Naive thymus-derived CD8-positive, alpha-beta T cell (primary cell): Measurements from ENCODE around the gene PEAR1. TPM values are rescaled to one million over a fixed set of nuclear protein-coding genes. Genes with fewer than 3 reads are reported as not detected.

ENCODE experiments used
- ATAC-seq, 2 donors: fragments of 150-1000 bp; cut with Tn5 transposase in 1 of 2; sonication (Bioruptor Pico), chemical (Tn5 transposase) in 1 of 2; 1 replicate in 1 of 2; 2 replicates in 1 of 2; pipeline ENCODE4 v1.10.0; 2021; ENCODE audit warnings: mild to moderate bottlenecking in 2 of 2, moderate library complexity in 2 of 2
- POLR2A ChIA-PET: fragments of 350-600 bp; sonication (Branson Sonifier 250); formaldehyde crosslinking; loops from one replicate; lab custom pipeline; 2021; ENCODE audit warnings: antibody characterized with exemption; lab: Charles Lee
- DNase-seq, 10 donors: peaks; one replicate each; pipeline versions ENCODE4 v3.0.0 to v3.0.0-alpha.2; 2020 to 2022
- H3K27ac Mint-ChIP-seq, 10 donors: one replicate each; pipeline ENCODE4 v1.8.0; 2020 to 2022; ENCODE audit warnings: mild to moderate bottlenecking in 10 of 10, mixed read lengths in 10 of 10, moderate library complexity in 4 of 10, inconsistent platforms in 1 of 10
- H3K27me3 Mint-ChIP-seq, 5 donors: one replicate each; pipeline ENCODE4 v1.8.0; 2021 to 2022; ENCODE audit warnings: mixed read lengths in 5 of 5
- H3K36me3 Mint-ChIP-seq, 3 donors: one replicate each; pipeline ENCODE4 v1.8.0; 2020 to 2022; ENCODE audit warnings: mixed read lengths in 3 of 3, mild to moderate bottlenecking in 2 of 3, inconsistent platforms in 1 of 3
- H3K4me1 Mint-ChIP-seq, 4 donors: one replicate each; pipeline ENCODE4 v1.8.0; 2021 to 2022; ENCODE audit warnings: mixed read lengths in 4 of 4
- H3K4me3 Mint-ChIP-seq, 10 donors: one replicate each; pipeline ENCODE4 v1.8.0; 2020 to 2022; ENCODE audit warnings: mild to moderate bottlenecking in 10 of 10, mixed read lengths in 10 of 10, moderate library complexity in 6 of 10, inconsistent platforms in 1 of 10
- H3K9me3 Mint-ChIP-seq, 9 donors: one replicate each; pipeline ENCODE4 v1.8.0; 2020 to 2022; ENCODE audit warnings: mixed read lengths in 9 of 9, mild to moderate bottlenecking in 3 of 9, inconsistent platforms in 1 of 9, moderate library complexity in 1 of 9
- polyA plus RNA-seq, 3 donors: library from polyadenylated mRNA; unstranded; fragments of 300-500 nt; fragmentation: Illumina TruSeq; gene quantifications; one replicate each; pipeline ENCODE4 v1.2.3, GENCODE V29; 2021
- total RNA-seq, 8 experiments: library from RNA in 2 of 8; stranded (reverse) in 2 of 8; gene quantifications; one replicate each; pipeline ENCODE4 v1.2.3 and lab custom pipeline; 2021 to 2026

Gene PEAR1
- total and polyA plus RNA-seq, 5 experiments from 2014 or later, result 0.11 TPM; not detected in 4

- H3K4me1 Mint-ChIP-seq, result peaks cover 14 to 47% (median 39%) of the 10 kb centered on the region in 4 donors
- no peaks in the 10 kb centered on the region for H3K36me3 Mint-ChIP-seq
- DNase-seq (no peak), ATAC-seq (no peak)
- H3K9me3 Mint-ChIP-seq, result no peaks in the 10 kb centered on the region
- POLR2A ChIA-PET, result no interaction called here
- no peak overlapping the region for H3K4me3 Mint-ChIP-seq
- no peak overlapping the region for H3K27ac Mint-ChIP-seq
- H3K27me3 Mint-ChIP-seq, result peaks cover 23 to 86% (median 55%) of the 10 kb centered on the region in 5 donors
Measured at GRCh38 chr1:156862584-156862983, 30.9 kb upstream of the PEAR1 start.

GRCh38 chr1:156862997-156863599 is 30.4 kb upstream of the PEAR1 start:
- ATAC-seq (no peak), DNase-seq (no peak)
- POLR2A ChIA-PET, result no interaction called here
- Mint-ChIP-seq H3K9me3 (no peaks in the 10 kb centered on the region), H3K27me3 (peaks cover 23 to 86% (median 54%) of the 10 kb centered on the region in 5 donors), H3K36me3 (no peaks in the 10 kb centered on the region), H3K4me1 (peaks cover 14 to 47% (median 39%) of the 10 kb centered on the region in 4 donors), H3K27ac (peak overlapping the region in 2 of 10 donors; percentile 39 to 47), H3K4me3 (peak overlapping the region in 2 of 10 donors; percentile 38 to 50)

- H3K36me3 Mint-ChIP-seq, result no peaks in the 10 kb centered on the region
- H3K4me3 Mint-ChIP-seq, result no peak overlapping the region
- peak overlapping the region in 2 of 10 donors; percentile 39 to 47 for H3K27ac Mint-ChIP-seq
- POLR2A ChIA-PET, result no interaction called here
- H3K9me3 Mint-ChIP-seq, result no peaks in the 10 kb centered on the region
- H3K4me1 Mint-ChIP-seq, result peaks cover 14 to 42% (median 36%) of the 10 kb centered on the region in 4 donors
- ATAC-seq, result no peak
- DNase-seq, result no peak
- peaks cover 23 to 83% (median 49%) of the 10 kb centered on the region in 5 donors for H3K27me3 Mint-ChIP-seq
Measured at GRCh38 chr1:156863631-156864030, 29.9 kb upstream of the PEAR1 start.

GRCh38 chr1:156864796-156865195 is 28.7 kb upstream of the PEAR1 start:
- Mint-ChIP-seq H3K27ac (no peak overlapping the region), H3K27me3 (peaks cover 23 to 83% (median 47%) of the 10 kb centered on the region in 5 donors), H3K4me1 (peaks cover 13 to 35% (median 30%) of the 10 kb centered on the region in 4 donors), H3K9me3 (no peaks in the 10 kb centered on the region), H3K4me3 (peak overlapping the region in 1 of 10 donors; percentile 56), H3K36me3 (no peaks in the 10 kb centered on the region)
- ATAC-seq, result no peak
- DNase-seq, result no peak
- POLR2A ChIA-PET, result no interaction called here

GRCh38 chr1:156865258-156865657 is 28.3 kb upstream of the PEAR1 start:
- DNase-seq (no peak), ATAC-seq (no peak)
- Mint-ChIP-seq H3K4me3 (peak overlapping the region in 3 of 10 donors; percentile 3 to 56 (median 21)), H3K27me3 (peaks cover 22 to 81% (median 44%) of the 10 kb centered on the region in 5 donors), H3K36me3 (no peaks in the 10 kb centered on the region), H3K9me3 (no peaks in the 10 kb centered on the region), H3K4me1 (peaks cover 11 to 30% (median 27%) of the 10 kb centered on the region in 4 donors), H3K27ac (peak overlapping the region in 1 of 10 donors; percentile 43)
- POLR2A ChIA-PET, result no interaction called here

GRCh38 chr1:156865865-156866248 is 27.7 kb upstream of the PEAR1 start:
- peak overlapping the region in 1 of 10 donors; percentile 10 for H3K27ac Mint-ChIP-seq
- H3K4me3 Mint-ChIP-seq, result peak overlapping the region in 1 of 10 donors; percentile 21
- H3K9me3 Mint-ChIP-seq, result no peaks in the 10 kb centered on the region
- H3K27me3 Mint-ChIP-seq, result peaks cover 21 to 76% (median 42%) of the 10 kb centered on the region in 5 donors
- no peaks in the 10 kb centered on the region for H3K36me3 Mint-ChIP-seq
- DNase-seq, result no peak
- peaks cover 8 to 26% (median 25%) of the 10 kb centered on the region in 4 donors for H3K4me1 Mint-ChIP-seq
- POLR2A ChIA-PET, result no interaction called here
- ATAC-seq, result no peak

GRCh38 chr1:156866249-156866909 is 27.1 kb upstream of the PEAR1 start:
- Mint-ChIP-seq H3K4me3 (no peak overlapping the region), H3K4me1 (peaks cover 8 to 26% (median 25%) of the 10 kb centered on the region in 4 donors)
- POLR2A ChIA-PET, result no interaction called here

GRCh38 chr1:156868341-156868740 is 25.2 kb upstream of the PEAR1 start:
- ATAC-seq, result no peak
- Mint-ChIP-seq H3K4me3 (no peak overlapping the region), H3K4me1 (peaks cover 5 to 18% (median 15%) of the 10 kb centered on the region in 4 donors), H3K9me3 (no peaks in the 10 kb centered on the region), H3K27ac (no peak overlapping the region), H3K27me3 (peaks cover 12 to 54% (median 27%) of the 10 kb centered on the region in 5 donors), H3K36me3 (no peaks in the 10 kb centered on the region)
- no peak for DNase-seq
- POLR2A ChIA-PET, result no interaction called here

More at GRCh38 chr1:156866249-156866909, 27.1 kb upstream of the PEAR1 start:
- no peak for ATAC-seq
- Mint-ChIP-seq H3K36me3 (no peaks in the 10 kb centered on the region), H3K27ac (peak overlapping the region in 1 of 10 donors; percentile 60), H3K27me3 (peaks cover 21 to 74% (median 42%) of the 10 kb centered on the region in 5 donors), H3K9me3 (no peaks in the 10 kb centered on the region)
- DNase-seq, result no peak

GRCh38 chr1:156869455-156869854 is 24.1 kb upstream of the PEAR1 start:
- no peak for ATAC-seq
- POLR2A ChIA-PET, result no interaction called here
- H3K4me1 Mint-ChIP-seq, result peaks cover 4 to 11% (median 10%) of the 10 kb centered on the region in 4 donors

GRCh38 chr1:156873659-156874058 is 19.9 kb upstream of the PEAR1 start:
- H3K27me3 Mint-ChIP-seq, result peaks cover 7 to 36% (median 19%) of the 10 kb centered on the region in 5 donors
- no peaks in the 10 kb centered on the region for H3K36me3 Mint-ChIP-seq
- no peak for ATAC-seq
- no peak overlapping the region for H3K4me3 Mint-ChIP-seq
- no peaks in the 10 kb centered on the region for H3K9me3 Mint-ChIP-seq
- H3K4me1 Mint-ChIP-seq, result no peaks in the 10 kb centered on the region
- POLR2A ChIA-PET, result no interaction called here
- no peak overlapping the region for H3K27ac Mint-ChIP-seq
- DNase-seq, result no peak

More at GRCh38 chr1:156869455-156869854, 24.1 kb upstream of the PEAR1 start:
- Mint-ChIP-seq H3K36me3 (no peaks in the 10 kb centered on the region), H3K4me3 (no peak overlapping the region), H3K9me3 (no peaks in the 10 kb centered on the region), H3K27ac (no peak overlapping the region), H3K27me3 (peaks cover 2 to 49% (median 23%) of the 10 kb centered on the region in 5 donors)
- DNase-seq, result no peak

- H3K27me3 Mint-ChIP-seq, result peaks cover 7 to 35% (median 19%) of the 10 kb centered on the region in 5 donors
- H3K36me3 Mint-ChIP-seq, result no peaks in the 10 kb centered on the region
- POLR2A ChIA-PET, result no interaction called here
- no peak overlapping the region for H3K27ac Mint-ChIP-seq
- no peak for DNase-seq
- H3K9me3 Mint-ChIP-seq, result no peaks in the 10 kb centered on the region
- ATAC-seq, result no peak
- no peaks in the 10 kb centered on the region for H3K4me1 Mint-ChIP-seq
- no peak overlapping the region for H3K4me3 Mint-ChIP-seq
Measured at GRCh38 chr1:156874142-156874541, 19.4 kb upstream of the PEAR1 start.

- DNase-seq (no peak), ATAC-seq (no peak)
- no peak overlapping the region for H3K4me3 Mint-ChIP-seq
- H3K9me3 Mint-ChIP-seq, result no peaks in the 10 kb centered on the region
- H3K36me3 Mint-ChIP-seq, result no peaks in the 10 kb centered on the region
- H3K27ac Mint-ChIP-seq, result peak overlapping the region in 2 of 10 donors; percentile 1
- POLR2A ChIA-PET, result no interaction called here
- no peaks in the 10 kb centered on the region for H3K4me1 Mint-ChIP-seq
- H3K27me3 Mint-ChIP-seq, result peaks cover 7 to 28% (median 19%) of the 10 kb centered on the region in 5 donors
Measured at GRCh38 chr1:156874572-156875340, 18.8 kb upstream of the PEAR1 start.

- POLR2A ChIA-PET, result no interaction called here
- DNase-seq (no peak), ATAC-seq (no peak)
- Mint-ChIP-seq H3K27ac (peak overlapping the region in 1 of 10 donors; percentile 1), H3K36me3 (no peaks in the 10 kb centered on the region), H3K27me3 (peaks cover 9 to 28% (median 19%) of the 10 kb centered on the region in 5 donors), H3K4me3 (no peak overlapping the region), H3K4me1 (no peaks in the 10 kb centered on the region), H3K9me3 (no peaks in the 10 kb centered on the region)
Measured at GRCh38 chr1:156875341-156875615, 18.2 kb upstream of the PEAR1 start.
